Sigmoid colon (tissue), 4 donors: ENCODE measurements around the gene CCDC71L.
"Not testable (repeated sequence)": the region's sequence is repeated elsewhere in the genome, so short reads cannot be mapped to it uniquely, and the experiment has no call there.

ENCODE experiments used
- POLR2A ChIP-seq, 2 donors: fragments of 450-650 bp; IDR thresholded peaks; one replicate each; pipeline ENCODE4 v1.6.1; 2016; ENCODE audit warnings: antibody characterized with exemption in 2 of 2, mild to moderate bottlenecking in 2 of 2, moderate library complexity in 2 of 2
- POLR2AphosphoS5 ChIP-seq, 4 donors: sonication (generic); formaldehyde crosslinking; IDR thresholded peaks; one replicate each; pipeline ENCODE4 v1.6.1; 2017; ENCODE audit warnings: antibody characterized with exemption in 4 of 4
- TF ChIP-seq, protein P1 (sequence below), 4 experiments: fragments of 450-650 bp in 3 of 4; fragments of 200-600 bp in 1 of 4; IDR thresholded peaks; one replicate each; pipeline ENCODE4 v1.5.1; 2016 to 2019; ENCODE audit warnings: antibody characterized with exemption in 4 of 4, mild to moderate bottlenecking in 3 of 4, moderate library complexity in 2 of 4

DNA sequence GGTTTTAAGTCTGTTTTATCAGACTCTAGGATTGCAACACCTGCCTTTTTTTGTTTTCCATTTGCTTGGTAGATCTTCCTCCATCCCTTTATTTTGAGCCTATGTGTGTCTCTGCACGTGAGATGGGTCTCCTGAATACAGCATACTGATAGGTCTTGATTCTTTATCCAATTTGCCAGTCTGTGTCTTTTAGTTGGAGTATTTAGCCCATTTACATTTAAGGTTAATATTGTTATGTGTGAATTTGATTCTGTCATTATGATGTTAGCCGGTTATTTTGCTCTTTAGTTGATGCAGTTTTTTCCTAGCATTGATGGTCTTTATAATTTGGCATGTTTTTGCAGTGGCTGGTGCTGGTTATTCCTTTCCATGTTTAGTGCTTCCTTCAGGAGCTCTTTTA lies 27.2 kb upstream of the CCDC71L start:
- TF ChIP-seq, protein P1, sequence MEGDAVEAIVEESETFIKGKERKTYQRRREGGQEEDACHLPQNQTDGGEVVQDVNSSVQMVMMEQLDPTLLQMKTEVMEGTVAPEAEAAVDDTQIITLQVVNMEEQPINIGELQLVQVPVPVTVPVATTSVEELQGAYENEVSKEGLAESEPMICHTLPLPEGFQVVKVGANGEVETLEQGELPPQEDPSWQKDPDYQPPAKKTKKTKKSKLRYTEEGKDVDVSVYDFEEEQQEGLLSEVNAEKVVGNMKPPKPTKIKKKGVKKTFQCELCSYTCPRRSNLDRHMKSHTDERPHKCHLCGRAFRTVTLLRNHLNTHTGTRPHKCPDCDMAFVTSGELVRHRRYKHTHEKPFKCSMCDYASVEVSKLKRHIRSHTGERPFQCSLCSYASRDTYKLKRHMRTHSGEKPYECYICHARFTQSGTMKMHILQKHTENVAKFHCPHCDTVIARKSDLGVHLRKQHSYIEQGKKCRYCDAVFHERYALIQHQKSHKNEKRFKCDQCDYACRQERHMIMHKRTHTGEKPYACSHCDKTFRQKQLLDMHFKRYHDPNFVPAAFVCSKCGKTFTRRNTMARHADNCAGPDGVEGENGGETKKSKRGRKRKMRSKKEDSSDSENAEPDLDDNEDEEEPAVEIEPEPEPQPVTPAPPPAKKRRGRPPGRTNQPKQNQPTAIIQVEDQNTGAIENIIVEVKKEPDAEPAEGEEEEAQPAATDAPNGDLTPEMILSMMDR (IDR thresholded peaks at IDR 0.05), result not testable (repeated sequence)
- not testable (repeated sequence) for TF ChIP-seq POLR2A, POLR2AphosphoS5 (IDR thresholded peaks at IDR 0.05)
